Stomach (tissue), 9 donors: ENCODE measurements around the gene CHRNA5. TPM values are rescaled to one million over a fixed set of nuclear protein-coding genes. Genes with fewer than 3 reads are reported as not detected.
"Not testable (repeated sequence)": the region's sequence is repeated elsewhere in the genome, so short reads cannot be mapped to it uniquely, and the experiment has no call there.

Source experiments
- DNase-seq, 2 donors: peaks; one replicate each; pipeline versions ENCODE4 v3.0.0 to v3.0.0-alpha.2; 2013 to 2019
- H3K27ac ChIP-seq, 5 donors: fragments of 200-600 bp in 4 of 5; sonication (generic) in 4 of 5; one replicate each; pipeline ENCODE4 v1.5.1; 2013 to 2019; ENCODE audit warnings: mild to moderate bottlenecking in 1 of 5, moderate library complexity in 1 of 5
- H3K27me3 ChIP-seq, 3 donors: fragments of 200-600 bp; sonication (generic); one replicate each; pipeline ENCODE4 v1.5.1; 2017 to 2019; ENCODE audit warnings: mixed run types in 1 of 3
- H3K36me3 ChIP-seq, 4 donors: fragments of 200-600 bp; sonication (generic); 1 replicate in 3 of 4; 2 replicates in 1 of 4; pipeline ENCODE4 v1.5.1; 2016 to 2019
- H3K4me1 ChIP-seq, 4 donors: fragments of 200-600 bp; sonication (generic); one replicate each; pipeline ENCODE4 v1.5.1; 2016 to 2019
- H3K4me3 ChIP-seq, 4 donors: fragments of 200-600 bp; sonication (generic) in 3 of 4; one replicate each; pipeline ENCODE4 v1.5.1; 2016 to 2019; ENCODE audit warnings: mild to moderate bottlenecking in 1 of 4
- H3K9me3 ChIP-seq, 4 donors: fragments of 200-600 bp; sonication (generic); one replicate each; pipeline ENCODE4 v1.5.1; 2016 to 2019
- CTCF ChIP-seq, 7 experiments: fragments of 450-650 bp in 4 of 7; fragments of 200-600 bp in 3 of 7; sonication (generic) in 3 of 7; IDR thresholded peaks; one replicate each; pipeline ENCODE4 v1.5.1; 2016 to 2019; ENCODE audit warnings: antibody characterized with exemption in 7 of 7, control low read depth in 2 of 7, mild to moderate bottlenecking in 1 of 7
- EP300 ChIP-seq: sonication (generic); formaldehyde crosslinking; IDR thresholded peaks from one replicate; pipeline ENCODE4 v1.6.1; 2017; ENCODE audit warnings: antibody characterized with exemption
- POLR2A ChIP-seq, 4 donors: fragments of 450-650 bp; IDR thresholded peaks; one replicate each; pipeline ENCODE4 v1.6.1; 2016; ENCODE audit warnings: antibody characterized with exemption in 4 of 4, control low read depth in 2 of 4, mild to moderate bottlenecking in 1 of 4, moderate library complexity in 1 of 4
- POLR2AphosphoS5 ChIP-seq, 3 donors: sonication (generic); formaldehyde crosslinking; IDR thresholded peaks; one replicate each; pipeline ENCODE4 v1.6.1; 2016; ENCODE audit warnings: antibody characterized with exemption in 3 of 3
- WGBS, 5 donors: extraction: QIAGEN DNeasy Blood & Tissue Kit in 3 of 5; methylation state at CpG; one replicate each; pipeline versions ENCODE4 v1.1.5 to v1.1.7; 2013 to 2018; 5-methylcytosine and 5-hydroxymethylcytosine counted together
- intact Hi-C: fragments of 100-400 bp; cut with DNase I; formaldehyde crosslinking; loops from one replicate; pipeline ENCODE4 v1.15.1; 2023; ENCODE audit warnings: low total_unique reads
- polyA plus RNA-seq, 3 donors: library from polyadenylated mRNA; stranded (reverse); fragments of 200-250 nt; gene quantifications; one replicate each; pipeline ENCODE4 v1.2.3, GENCODE V29; 2013
- total RNA-seq, 5 donors: library from RNA; depleted of rRNA; stranded (reverse); fragments of >200 nt; gene quantifications; one replicate each; pipeline versions ENCODE4 v1.1.0 to v1.2.3, GENCODE V29; 2014 to 2016
- donor health status: healthy with polysubstance abuse.
- donor health status: Bipolar disorder and iron deficiency.
- donor health status: healthy.

Gene CHRNA5
- total and polyA plus RNA-seq, 8 donors, result 1.1 to 1.8 (median 1.3) TPM; not detected in 4

- 73 to 85% (median 79%) methylated on average over 6 of the region's 6 CpGs for WGBS, 5 donors
- Histone ChIP-seq H3K36me3 (peaks cover 47 to 63% (median 62%) of the 10 kb centered on the region in 4 donors), H3K9me3 (no peaks in the 10 kb centered on the region), H3K27ac (no peak overlapping the region), H3K4me1 (no peaks in the 10 kb centered on the region), H3K27me3 (no peaks in the 10 kb centered on the region), H3K4me3 (no peak overlapping the region)
- intact Hi-C loops, result no loop called here
- DNase-seq, result no peak
- no peak for TF ChIP-seq POLR2A (IDR thresholded peaks at IDR 0.05)
- no peak for TF ChIP-seq EP300
- TF ChIP-seq CTCF (IDR thresholded peaks at IDR 0.05), result no peak
- no peak for TF ChIP-seq POLR2AphosphoS5 (IDR thresholded peaks at IDR 0.05)
These were observed 15.1 kb upstream of the CHRNA5 start for GRCh38 chr15:78550194-78550593.

GRCh38 chr15:78550815-78551214, 14.5 kb upstream of the CHRNA5 start:
- H3K36me3 ChIP-seq, result peaks cover 40 to 57% (median 56%) of the 10 kb centered on the region in 4 donors
- H3K4me3 ChIP-seq, result no peak overlapping the region
- H3K4me1 ChIP-seq, result no peaks in the 10 kb centered on the region
- intact Hi-C loops, result no loop called here
- H3K27ac ChIP-seq, result no peak overlapping the region
- no peak for TF ChIP-seq POLR2AphosphoS5 (IDR thresholded peaks at IDR 0.05)
- no peak for TF ChIP-seq POLR2A (IDR thresholded peaks at IDR 0.05)
- no peak for TF ChIP-seq EP300
- no peaks in the 10 kb centered on the region for H3K9me3 ChIP-seq
- no peak for DNase-seq
- no peaks in the 10 kb centered on the region for H3K27me3 ChIP-seq
- 70 to 80% (median 74%) methylated on average over 3 of the region's 3 CpGs for WGBS, 5 donors

GRCh38 chr15:78551902-78552301, 13.4 kb upstream of the CHRNA5 start:
- no peak for TF ChIP-seq POLR2A (IDR thresholded peaks at IDR 0.05)
- TF ChIP-seq EP300, result no peak
- no peak for TF ChIP-seq CTCF (IDR thresholded peaks at IDR 0.05)
- TF ChIP-seq POLR2AphosphoS5 (IDR thresholded peaks at IDR 0.05), result no peak
- 75 to 85% (median 84%) methylated on average over 5 of the region's 5 CpGs for WGBS, 5 donors

GRCh38 chr15:78552597-78552996, 12.7 kb upstream of the CHRNA5 start:
- peaks cover 23 to 39% (median 38%) of the 10 kb centered on the region in 4 donors for H3K36me3 ChIP-seq
- intact Hi-C loops, result no loop called here
- TF ChIP-seq EP300, result no peak
- TF ChIP-seq CTCF (IDR thresholded peaks at IDR 0.05), result no peak
- no peak for TF ChIP-seq POLR2AphosphoS5 (IDR thresholded peaks at IDR 0.05)
- TF ChIP-seq POLR2A (IDR thresholded peaks at IDR 0.05), result no peak
- 33 to 71% (median 54%) methylated on average over 5 of the region's 5 CpGs for WGBS, 5 donors
- no peaks in the 10 kb centered on the region for H3K9me3 ChIP-seq
- DNase-seq, result no peak
- no peaks in the 10 kb centered on the region for H3K27me3 ChIP-seq
- no peak overlapping the region for H3K27ac ChIP-seq
- no peaks in the 10 kb centered on the region for H3K4me1 ChIP-seq
- no peak overlapping the region for H3K4me3 ChIP-seq

More at GRCh38 chr15:78551902-78552301, 13.4 kb upstream of the CHRNA5 start:
- Histone ChIP-seq H3K27ac (no peak overlapping the region), H3K9me3 (no peaks in the 10 kb centered on the region), H3K4me1 (no peaks in the 10 kb centered on the region), H3K27me3 (no peaks in the 10 kb centered on the region), H3K4me3 (no peak overlapping the region), H3K36me3 (peaks cover 30 to 46% (median 45%) of the 10 kb centered on the region in 4 donors)
- DNase-seq, result no peak
- intact Hi-C loops, result no loop called here

GRCh38 chr15:78560201-78560600, 5.1 kb upstream of the CHRNA5 start:
- intact Hi-C loops, H3K27ac ChIP-seq, H3K4me3 ChIP-seq, H3K36me3 ChIP-seq, H3K27me3 ChIP-seq, H3K4me1 ChIP-seq, H3K9me3 ChIP-seq, DNase-seq: not testable (repeated sequence)
- WGBS, 5 donors, result 90 to 97% (median 95%) methylated on average over 10 of the region's 10 CpGs
